HCT116 (cell line): ENCODE results near the gene CLOCK. TPM values are rescaled to one million over a fixed set of nuclear protein-coding genes. Genes with fewer than 3 reads are reported as not detected.

Source experiments
- ATAC-seq: fragments of 200-7000 bp; cut with Tn5 transposase; 2 replicates; pipeline ENCODE4 v1.9.1; 2020; ENCODE audit warnings: mild to moderate bottlenecking, moderate library complexity
- BruUV-seq: library from RNA; stranded (reverse); fragments of 400-500 nt; replicated peaks from 2 replicates; lab custom pipeline; 2021; lab: Mats Ljungman, UMichigan
- CTCF ChIA-PET: fragments of 300-600 bp; sonication (Branson Sonifier 250); formaldehyde crosslinking; loops from one replicate; lab custom pipeline; 2021; ENCODE audit warnings: antibody characterized with exemption; lab: Charles Lee
- POLR2A ChIA-PET: fragments of 300-600, 350-600 bp; sonication (Branson Sonifier 250); formaldehyde crosslinking; loops from one replicate; lab custom pipeline; 2021; ENCODE audit warnings: antibody characterized with exemption; lab: Charles Lee
- RAD21 ChIA-PET, 2 experiments: fragments of 300-600 bp; sonication (Branson Sonifier 250); formaldehyde crosslinking; loops; one replicate each; lab custom pipeline; 2023; ENCODE audit warnings: low total read pairs in 2 of 2; ENCODE audit not compliant: uncharacterized antibody in 2 of 2, unreplicated experiment in 2 of 2, low non-redundant PET in 1 of 2; lab: Charles Lee
- DNase-seq: peaks from one replicate; pipeline ENCODE4 v3.0.0-alpha.2; 2010; ENCODE audit warnings: low read depth, low spot score
- H2AFZ ChIP-seq: fragments of 200-600 bp; shearing (Covaris generic), sonication (generic); 2 replicates; pipeline ENCODE4 v1.6.1; 2017; ENCODE audit warnings: low read depth, mixed run types, mixed read lengths, antibody characterized with exemption, low read length; ENCODE audit not compliant: poor library complexity, severe bottlenecking
- H3K27ac ChIP-seq: 2 replicates; pipeline ENCODE4 v1.5.1; 2012; ENCODE audit warnings: low read depth, low read length
- H3K27me3 ChIP-seq: fragments of 200-600 bp; sonication (generic); 2 replicates; pipeline ENCODE4 v1.6.1; 2016; ENCODE audit warnings: mixed run types, low read length, mixed read lengths; ENCODE audit not compliant: insufficient read depth
- H3K36me3 ChIP-seq, 2 experiments: fragments of 200-500 bp in 1 of 2; fragments of 200-600 bp in 1 of 2; sonication (Bioruptor generic) in 1 of 2; sonication (generic) in 1 of 2; 2 replicates each; pipeline versions ENCODE4 v1.5.1 to v1.6.1; 2014 to 2016; ENCODE audit warnings: low read length in 2 of 2, inconsistent platforms in 1 of 2, mixed read lengths in 1 of 2, mixed run types in 1 of 2; ENCODE audit not compliant: insufficient read depth in 2 of 2, control insufficient read depth in 1 of 2
- H3K4me1 ChIP-seq, 2 experiments: fragments of 200-600 bp in 1 of 2; sonication (generic) in 1 of 2; 2 replicates each; pipeline versions ENCODE4 v1.5.1 to v1.6.1; 2012 to 2017; ENCODE audit warnings: low read length in 2 of 2, inconsistent platforms in 1 of 2, mild to moderate bottlenecking in 1 of 2, mixed read lengths in 1 of 2, mixed run types in 1 of 2, moderate library complexity in 1 of 2; ENCODE audit not compliant: insufficient read depth in 2 of 2, control insufficient read depth in 1 of 2
- H3K4me2 ChIP-seq: fragments of 200-600 bp; sonication (generic); 2 replicates; pipeline ENCODE4 v1.6.1; 2017; ENCODE audit warnings: mixed run types, low read length, mixed read lengths
- H3K4me3 ChIP-seq, 2 experiments: fragments of 200-600 bp in 1 of 2; sonication (generic) in 1 of 2; replicated peaks in 1 of 2; 2 replicates each; pipeline ENCODE4 v1.5.1; 2011 to 2016; ENCODE audit warnings: low read length in 2 of 2, control low read depth in 1 of 2, low read depth in 1 of 2, mild to moderate bottlenecking in 1 of 2, mixed read lengths in 1 of 2, mixed run types in 1 of 2
- H3K79me2 ChIP-seq: fragments of 200-600 bp; sonication (generic); 2 replicates; pipeline ENCODE4 v1.6.1; 2017; ENCODE audit warnings: mild to moderate bottlenecking, mixed run types, low read length, moderate library complexity, mixed read lengths; ENCODE audit not compliant: insufficient read depth
- H3K9ac ChIP-seq: fragments of 200-600 bp; sonication (generic); 2 replicates; pipeline ENCODE4 v1.6.1; 2016; ENCODE audit warnings: low read length, mixed read lengths
- H3K9me2 ChIP-seq: fragments of 200-600 bp; sonication (generic), shearing (Covaris generic); 2 replicates; pipeline ENCODE4 v1.6.1; 2017; ENCODE audit warnings: mixed run types, mild to moderate bottlenecking, moderate library complexity; ENCODE audit not compliant: insufficient read depth
- H3K9me3 ChIP-seq, 2 experiments: fragments of 200-500 bp in 1 of 2; fragments of 200-600 bp in 1 of 2; sonication (Bioruptor generic) in 1 of 2; sonication (generic) in 1 of 2; 2 replicates each; pipeline ENCODE4 v1.6.1; 2014 to 2017; ENCODE audit warnings: low read length in 2 of 2, mixed read lengths in 2 of 2, inconsistent platforms in 1 of 2, low read depth in 1 of 2, mild to moderate bottlenecking in 1 of 2, mixed run types in 1 of 2, moderate library complexity in 1 of 2; ENCODE audit not compliant: control insufficient read depth in 1 of 2, insufficient read depth in 1 of 2
- H4K20me1 ChIP-seq: fragments of 200-600 bp; sonication (generic), shearing (Covaris generic); 2 replicates; pipeline ENCODE4 v1.6.1; 2017; ENCODE audit warnings: mixed run types, mild to moderate bottlenecking, moderate library complexity; ENCODE audit not compliant: insufficient read depth
- ATF3 ChIP-seq: IDR thresholded peaks from 2 replicates; pipeline ENCODE4 v1.6.1; 2012
- CBX3 ChIP-seq: IDR thresholded peaks from 2 replicates; pipeline ENCODE4 v1.6.1; 2012; ENCODE audit warnings: low read depth
- CEBPB ChIP-seq: IDR thresholded peaks from 2 replicates; pipeline ENCODE4 v1.6.1; 2012; ENCODE audit warnings: low read depth
- CTCF ChIP-seq, 3 experiments: fragments of 200-600 bp in 1 of 3; sonication (generic) in 1 of 3; IDR thresholded peaks in 2 of 3; conservative IDR thresholded peaks in 1 of 3; 2 replicates each; pipeline ENCODE4 v1.5.1; 2012 to 2017; ENCODE audit warnings: low read depth in 2 of 3, low read length in 2 of 3, antibody characterized with exemption in 1 of 3, borderline replicate concordance in 1 of 3, control low read depth in 1 of 3, mild to moderate bottlenecking in 1 of 3, mixed read lengths in 1 of 3, mixed run types in 1 of 3, moderate library complexity in 1 of 3; ENCODE audit not compliant: insufficient read depth in 1 of 3
- ELF1 ChIP-seq: IDR thresholded peaks from 2 replicates; pipeline ENCODE4 v1.6.1; 2012; ENCODE audit warnings: low read depth, borderline replicate concordance
- EZH2 ChIP-seq: fragments of 200-600 bp; sonication (generic); IDR thresholded peaks from 2 replicates; pipeline ENCODE4 v1.6.1; 2017; ENCODE audit warnings: antibody characterized with exemption, mixed run types
- EZH2phosphoT487 ChIP-seq: fragments of 200-600 bp; IDR thresholded peaks from 2 replicates; pipeline ENCODE4 v1.6.1; 2018; ENCODE audit warnings: antibody characterized with exemption, borderline replicate concordance
- FOSL1 ChIP-seq: IDR thresholded peaks from 2 replicates; pipeline ENCODE4 v1.6.1; 2012; ENCODE audit warnings: low read depth
- JUND ChIP-seq: IDR thresholded peaks from 2 replicates; pipeline ENCODE4 v1.6.1; 2012
- POLR2AphosphoS5 ChIP-seq: IDR thresholded peaks from 2 replicates; pipeline ENCODE4 v1.6.1; 2011; ENCODE audit warnings: mild to moderate bottlenecking, low read depth, low read length, moderate library complexity
- REST ChIP-seq: IDR thresholded peaks from 2 replicates; pipeline ENCODE4 v1.6.1; 2012; ENCODE audit warnings: low read depth
- SP1 ChIP-seq: IDR thresholded peaks from 2 replicates; pipeline ENCODE4 v1.6.1; 2012; ENCODE audit warnings: low read depth
- SRF ChIP-seq: IDR thresholded peaks from 2 replicates; pipeline ENCODE4 v1.6.1; 2012; ENCODE audit warnings: low read depth
- TCF7L2 ChIP-seq: IDR thresholded peaks from 2 replicates; pipeline ENCODE4 v1.7.0; 2011; ENCODE audit warnings: borderline replicate concordance, inconsistent platforms; ENCODE audit not compliant: insufficient read depth, insufficient read length; ENCODE audit errors: extremely low read depth
- ZFX ChIP-seq: fragments of 450-650 bp; IDR thresholded peaks from 2 replicates; pipeline ENCODE4 v1.6.1; 2017
- ZNF274 ChIP-seq: fragments of 200-500 bp; sonication (Bioruptor generic); IDR thresholded peaks from 2 replicates; pipeline ENCODE4 v1.6.1; 2014; ENCODE audit warnings: mild to moderate bottlenecking, low read depth, low read length, inconsistent platforms
- intact Hi-C: fragments of 100-400 bp; cut with micrococcal nuclease; formaldehyde crosslinking; loops from 2 replicates; pipeline ENCODE4 v1.10.0; 2022
- total RNA-seq: library from RNA; stranded (reverse); gene quantifications from one replicate; pipeline ENCODE4 v1.2.1, GENCODE V29; 2021; ENCODE audit not compliant: unreplicated experiment

CLOCK gene
- total RNA-seq, 1 experiment from 2014 or later, result 38.7 TPM

GRCh38 chr4:55424791-55425190 lies 121.9 kb downstream of the CLOCK start:
- H3K27me3 ChIP-seq, result no peaks in the 10 kb centered on the region
- no peaks in the 10 kb centered on the region; the same call in 1 of the 2 replicates for H4K20me1 ChIP-seq
- peaks cover 47 to 50% of the 10 kb centered on the region in 2 experiments for H3K36me3 ChIP-seq
- ChIA-PET POLR2A (no interaction called here), RAD21 (no interaction called here), CTCF (no interaction called here)
- intact Hi-C loops, result no loop called here
- DNase-seq, result no peak
- no peaks in the 10 kb centered on the region for H3K4me1 ChIP-seq
- no peak overlapping the region for H3K4me2 ChIP-seq
- H3K27ac ChIP-seq, result no peak overlapping the region
- H3K9me3 ChIP-seq, result no peaks in the 10 kb centered on the region
- TF ChIP-seq TCF7L2, result no peak
- no peak for TF ChIP-seq REST
- no peak for TF ChIP-seq POLR2AphosphoS5
- TF ChIP-seq ZNF274, result no peak
- TF ChIP-seq ZFX, result no peak
- TF ChIP-seq CBX3, result no peak
- no peaks in the 10 kb centered on the region for H3K9me2 ChIP-seq
- H2AFZ ChIP-seq, result no peak overlapping the region
- H3K79me2 ChIP-seq, result peaks cover 33% of the 10 kb centered on the region
- H3K4me3 ChIP-seq, result no peak overlapping the region
- ATAC-seq, result no peak
- H3K9ac ChIP-seq, result no peak overlapping the region
- no TSS peak for BruUV-seq

GRCh38 chr4:55416176-55416575 lies 130.5 kb downstream of the CLOCK start:
- POLR2A ChIA-PET, result no interaction called here
- Histone ChIP-seq H3K79me2 (peaks cover 90% of the 10 kb centered on the region), H3K27me3 (no peaks in the 10 kb centered on the region), H3K4me2 (no peak overlapping the region), H3K4me1 (no peaks in the 10 kb centered on the region), H3K4me3 (no peak overlapping the region), H3K27ac (no peak overlapping the region), H3K36me3 (peaks cover 21 to 29% of the 10 kb centered on the region in 2 experiments; a peak in 3 of 4 replicates), H3K9ac (no peak overlapping the region), H4K20me1 (no peaks in the 10 kb centered on the region; the same call in 1 of the 2 replicates), H2AFZ (no peak overlapping the region), H3K9me3 (no peaks in the 10 kb centered on the region), H3K9me2 (no peaks in the 10 kb centered on the region)
- no peak for DNase-seq
- CTCF ChIA-PET, result no interaction called here
- intact Hi-C loops, result no loop called here
- BruUV-seq, result no TSS peak
- RAD21 ChIA-PET, result no interaction called here
- ATAC-seq, result no peak
- TF ChIP-seq FOSL1, result no peak
- no peak for TF ChIP-seq ELF1
- no peak for TF ChIP-seq ZNF274
- TF ChIP-seq ATF3, result no peak
- TF ChIP-seq JUND, result no peak
- no peak for TF ChIP-seq CTCF (IDR thresholded peaks at IDR 0.05 in 2 of 3, conservative IDR thresholded peaks at IDR 0.05 in 1 of 3; ENCODE audit: borderline replicate concordance in 1 of 3, insufficient read depth in 1 of 3, low read depth in 2 of 3, low read length in 2 of 3)
- no peak for TF ChIP-seq TCF7L2
- TF ChIP-seq SRF, result no peak
- TF ChIP-seq SP1, result no peak
- no peak for TF ChIP-seq EZH2phosphoT487
- TF ChIP-seq POLR2AphosphoS5, result no peak
- no peak for TF ChIP-seq CEBPB
- TF ChIP-seq ZFX, result no peak
- TF ChIP-seq EZH2, result no peak
